Measurements from ENCODE around the gene OR2AG1.
A peak's percentile ranks its signal among the peaks of the same experiment; 100 is the strongest.
"Not testable (repeated sequence)": the region's sequence is repeated elsewhere in the genome, so short reads cannot be mapped to it uniquely, and the experiment has no call there.

The OR2AG1 gene

GRCh38 chr11:6794639-6795038 is 11.8 kb downstream of the OR2AG1 start:
- DNase-seq, result no peak

GRCh38 chr11:6799402-6799801 is 16.6 kb downstream of the OR2AG1 start, which contains the start of gene OR6A2:
Gene OR6A2 (minus strand): TSS chr11:6799689. CDS start chr11:6795708, 3,981 bp downstream.
- no peak for DNase-seq

GRCh38 chr11:6801075-6801474 is 18.3 kb downstream of the OR2AG1 start:
- not testable (repeated sequence) for DNase-seq

GRCh38 chr11:6812390-6813005 is 29.7 kb downstream of the OR2AG1 start:
- DNase-seq, result no peak

GRCh38 chr11:6813656-6814055 is 30.8 kb downstream of the OR2AG1 start:
- DNase-seq, result no peak

GRCh38 chr11:6817694-6818093 is 34.9 kb downstream of the OR2AG1 start:
- DNase-seq, result no peak

GRCh38 chr11:6818967-6819366 is 36.1 kb downstream of the OR2AG1 start:
- DNase-seq, result no peak

GRCh38 chr11:6824136-6824823 is 41.5 kb downstream of the OR2AG1 start:
- no peak for DNase-seq

GRCh38 chr11:6825231-6825744 is 42.5 kb downstream of the OR2AG1 start:
- peak; percentile 17 for DNase-seq

- DNase-seq, result no peak
Observed at GRCh38 chr11:6828103-6828502, 45.3 kb downstream of the OR2AG1 start.

- DNase-seq, result no peak
Observed at GRCh38 chr11:6833356-6833755, 50.5 kb downstream of the OR2AG1 start.

GRCh38 chr11:6834021-6834420 is 51.2 kb downstream of the OR2AG1 start:
- no peak for DNase-seq
